Measurements from ENCODE around the gene RBM22.
"Not testable (repeated sequence)": the region's sequence is repeated elsewhere in the genome, so short reads cannot be mapped to it uniquely, and the experiment has no call there.

RBM22 gene

GRCh38 chr5:150700594-150701377 lies at the start of gene RBM22:
Gene RBM22, minus strand, starts transcription at chr5:150701062. Its CDS starts 77 bp downstream, at chr5:150700985.
- ATAC-seq (ENCODE audit: low read depth) = peak; percentile 92
- peak; percentile 94 for DNase-seq (ENCODE audit: low spot score)

GRCh38 chr5:150750469-150750868 lies 49.6 kb upstream of the RBM22 start:
- H3K27me3 ChIP-seq (ENCODE audit: insufficient read depth, poor library complexity, severe bottlenecking) = no peaks in the 10 kb centered on the region
- H3K36me3 ChIP-seq (ENCODE audit: low read depth) = peaks cover 81% of the 10 kb centered on the region
- H3K27ac ChIP-seq (ENCODE audit: poor library complexity, severe bottlenecking) = no peak overlapping the region
- no peak for TF ChIP-seq CTCF (IDR thresholded peaks at IDR 0.05; ENCODE audit: poor library complexity, severe bottlenecking)
- H3K9me3 ChIP-seq (ENCODE audit: severe bottlenecking) = no peaks in the 10 kb centered on the region
- DNase-seq (ENCODE audit: low spot score) (no peak), ATAC-seq (ENCODE audit: low read depth) (no peak)
- no peaks in the 10 kb centered on the region for H3K4me1 ChIP-seq (ENCODE audit: insufficient read depth, poor library complexity, severe bottlenecking)
- H3K4me3 ChIP-seq (ENCODE audit: severe bottlenecking) = no peak overlapping the region

More at GRCh38 chr5:150700594-150701377, at the start of gene RBM22:
- Histone ChIP-seq H3K4me3 (ENCODE audit: severe bottlenecking) (peak within 1 kb of the TSS; percentile 91), H3K4me1 (ENCODE audit: insufficient read depth, poor library complexity, severe bottlenecking) (peaks cover 5% of the 10 kb centered on the region), H3K9me3 (ENCODE audit: severe bottlenecking) (no peaks in the 10 kb centered on the region), H3K36me3 (ENCODE audit: low read depth) (peaks cover 41% of the 10 kb centered on the region), H3K27me3 (ENCODE audit: insufficient read depth, poor library complexity, severe bottlenecking) (no peaks in the 10 kb centered on the region), H3K27ac (ENCODE audit: poor library complexity, severe bottlenecking) (peak within 1 kb of the TSS; percentile 53)
- TF ChIP-seq CTCF (IDR thresholded peaks at IDR 0.05; ENCODE audit: poor library complexity, severe bottlenecking) = peak; percentile 90

- not testable (repeated sequence) for H3K9me3 ChIP-seq (ENCODE audit: severe bottlenecking); H3K27ac ChIP-seq (ENCODE audit: poor library complexity, severe bottlenecking); H3K4me1 ChIP-seq (ENCODE audit: insufficient read depth, poor library complexity, severe bottlenecking); ATAC-seq (ENCODE audit: low read depth); H3K27me3 ChIP-seq (ENCODE audit: insufficient read depth, poor library complexity, severe bottlenecking); DNase-seq (ENCODE audit: low spot score); H3K4me3 ChIP-seq (ENCODE audit: severe bottlenecking)
- peaks cover 44% of the 10 kb centered on the region for H3K36me3 ChIP-seq (ENCODE audit: low read depth)
Measured at GRCh38 chr5:150743142-150743488, 42.3 kb upstream of the RBM22 start.

DNA sequence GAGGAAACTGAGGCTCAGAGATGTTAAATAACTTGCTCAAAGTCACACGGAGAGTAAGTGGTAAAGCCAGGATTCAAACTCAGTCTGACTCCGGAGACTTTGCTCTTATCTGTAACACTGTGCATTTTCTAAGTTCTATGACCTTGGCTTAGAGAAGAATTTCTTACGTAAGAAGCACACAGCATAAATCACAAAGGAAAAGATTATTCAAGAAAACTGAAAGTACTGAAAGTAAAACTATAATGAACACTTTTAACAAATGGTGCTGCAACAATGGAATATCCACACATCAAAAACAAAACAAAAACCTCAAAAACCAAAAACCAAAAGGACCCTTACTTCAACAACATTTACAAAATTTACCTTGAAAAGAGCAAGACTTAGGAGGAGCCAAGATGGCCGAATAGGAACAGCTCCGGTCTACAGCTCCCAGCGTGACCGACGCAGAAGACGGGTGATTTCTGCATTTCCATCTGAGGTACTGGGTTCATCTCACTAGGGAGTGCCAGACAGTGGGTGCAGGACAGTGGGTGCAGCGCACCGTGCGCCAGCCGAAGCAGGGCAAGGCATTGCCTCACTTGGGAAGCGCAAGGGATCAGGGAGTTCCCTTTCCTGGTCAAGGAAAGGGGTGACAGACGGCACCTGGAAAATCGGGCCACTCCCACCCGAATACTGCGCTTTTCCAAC lies 41.7 kb upstream of the RBM22 start:
- ATAC-seq (ENCODE audit: low read depth); H3K4me3 ChIP-seq (ENCODE audit: severe bottlenecking); H3K27me3 ChIP-seq (ENCODE audit: insufficient read depth, poor library complexity, severe bottlenecking); H3K9me3 ChIP-seq (ENCODE audit: severe bottlenecking); H3K4me1 ChIP-seq (ENCODE audit: insufficient read depth, poor library complexity, severe bottlenecking); H3K27ac ChIP-seq (ENCODE audit: poor library complexity, severe bottlenecking); DNase-seq (ENCODE audit: low spot score): not testable (repeated sequence)
- H3K36me3 ChIP-seq (ENCODE audit: low read depth) = peaks cover 44% of the 10 kb centered on the region

- Histone ChIP-seq H3K4me1 (ENCODE audit: insufficient read depth, poor library complexity, severe bottlenecking) (no peaks in the 10 kb centered on the region), H3K9me3 (ENCODE audit: severe bottlenecking) (no peaks in the 10 kb centered on the region), H3K27me3 (ENCODE audit: insufficient read depth, poor library complexity, severe bottlenecking) (no peaks in the 10 kb centered on the region), H3K27ac (ENCODE audit: poor library complexity, severe bottlenecking) (no peak overlapping the region), H3K36me3 (ENCODE audit: low read depth) (peaks cover 44% of the 10 kb centered on the region), H3K4me3 (ENCODE audit: severe bottlenecking) (no peak overlapping the region)
- TF ChIP-seq CTCF (IDR thresholded peaks at IDR 0.05; ENCODE audit: poor library complexity, severe bottlenecking) = no peak
- no peak for DNase-seq (ENCODE audit: low spot score)
- ATAC-seq (ENCODE audit: low read depth) = no peak
Measured at GRCh38 chr5:150740992-150741391, 40.1 kb upstream of the RBM22 start.
